A549 (cell line): ENCODE data around the gene REEP5. TPM values are rescaled to one million over a fixed set of nuclear protein-coding genes. Genes with fewer than 3 reads are reported as not detected.

Experiments
- ATAC-seq, 2 experiments: fragments of 200-7000 bp in 1 of 2; fragments of >200 bp in 1 of 2; cut with Nextera tagmentation in 1 of 2; cut with Tn5 transposase in 1 of 2; 3 replicates each; pipeline versions ENCODE4 v1.8.0 to v1.9.1; 2018 to 2020; ENCODE audit warnings: mild to moderate bottlenecking in 1 of 2, moderate library complexity in 1 of 2
- CTCF ChIA-PET: fragments of 300-600 bp; sonication (Branson Sonifier 250); formaldehyde crosslinking; extraction: SDS; loops from one replicate; lab custom pipeline; 2021; ENCODE audit warnings: antibody characterized with exemption, inconsistent platforms; lab: Yijun Ruan, JAX
- POLR2A ChIA-PET: fragments of 350-600 bp; formaldehyde crosslinking; extraction: SDS; loops from one replicate; lab custom pipeline; 2021; ENCODE audit warnings: antibody characterized with exemption, inconsistent platforms; lab: Yijun Ruan, JAX
- DNase-seq, 2 experiments: peaks; one replicate each; pipeline versions ENCODE4 v3.0.0 to v3.0.0-alpha.2; 2011 to 2016; ENCODE audit warnings: low read depth in 1 of 2, low spot score in 1 of 2
- FAIRE-seq: peaks from 2 replicates; lab custom pipeline; 2011; peaks lifted over from hg19 to GRCh38; lab: Jason Lieb, UNC
- H3K27ac ChIP-seq, 2 experiments: fragments of >200 bp; sonication (Bioruptor Twin); formaldehyde crosslinking; 3 replicates each; pipeline ENCODE4 v1.5.1; 2016 to 2017
- H3K4me1 ChIP-seq: fragments of >200 bp; sonication (Bioruptor Twin); formaldehyde crosslinking; 3 replicates; pipeline ENCODE4 v1.6.1; 2016
- H3K4me2 ChIP-seq: fragments of >200 bp; sonication (Bioruptor Twin); formaldehyde crosslinking; 3 replicates; pipeline ENCODE4 v1.6.1; 2016
- H3K4me3 ChIP-seq: fragments of >200 bp; sonication (Bioruptor Twin); formaldehyde crosslinking; 3 replicates; pipeline ENCODE4 v1.5.1; 2016
- H3K9me3 ChIP-seq: fragments of >200 bp; sonication (Bioruptor Twin); formaldehyde crosslinking; 3 replicates; pipeline ENCODE4 v1.6.1; 2016
- CBX8 ChIP-seq: fragments of 200-600 bp; sonication (generic); IDR thresholded peaks from 2 replicates; pipeline ENCODE4 v1.6.1; 2016
- CEBPB ChIP-seq, 2 experiments: fragments of >200 bp in 1 of 2; sonication (Bioruptor Twin) in 1 of 2; formaldehyde crosslinking in 1 of 2; IDR thresholded peaks; 2 replicates each; pipeline ENCODE4 v1.6.1; 2012 to 2016
- CHD2 ChIP-seq: fragments of 150-350 bp; IDR thresholded peaks from 2 replicates; pipeline ENCODE4 v1.6.1; 2014; ENCODE audit warnings: low read length; ENCODE audit not compliant: partially characterized antibody
- EHMT2 ChIP-seq: fragments of 200-600 bp; sonication (generic); IDR thresholded peaks from 2 replicates; pipeline ENCODE4 v1.6.1; 2016; ENCODE audit warnings: antibody characterized with exemption, low read depth, mild to moderate bottlenecking, moderate library complexity
- ESRRA ChIP-seq: fragments of 150-350 bp; IDR thresholded peaks from 2 replicates; pipeline ENCODE4 v1.6.1; 2014; ENCODE audit warnings: mild to moderate bottlenecking, low read length, borderline replicate concordance
- FOSB ChIP-seq: fragments of 250-450 bp; sonication (Bioruptor Pico); IDR thresholded peaks from 2 replicates; pipeline ENCODE4 v1.5.0; 2020; ENCODE audit warnings: mild to moderate bottlenecking, moderate library complexity
- HOXB13 ChIP-seq: fragments of 250-450 bp; sonication (Bioruptor Pico); IDR thresholded peaks from 2 replicates; pipeline ENCODE4 v1.5.0; 2020; ENCODE audit warnings: low read depth, mild to moderate bottlenecking, moderate library complexity
- JUN ChIP-seq, 2 experiments: fragments of >200 bp; sonication (Bioruptor Twin); formaldehyde crosslinking; IDR thresholded peaks; 2 replicates in 1 of 2; 3 replicates in 1 of 2; pipeline ENCODE4 v1.6.1; 2016 to 2017
- JUNB ChIP-seq: fragments of >200 bp; sonication (Bioruptor Twin); formaldehyde crosslinking; IDR thresholded peaks from 2 replicates; pipeline ENCODE4 v1.6.1; 2016
- KDM5A ChIP-seq: fragments of 200-600 bp; sonication (generic); IDR thresholded peaks from 2 replicates; pipeline ENCODE4 v1.6.1; 2016; ENCODE audit warnings: antibody characterized with exemption, mild to moderate bottlenecking
- MAZ ChIP-seq: fragments of 150-350 bp; IDR thresholded peaks from 2 replicates; pipeline ENCODE4 v1.6.1; 2014; ENCODE audit warnings: antibody characterized with exemption, low read depth, low read length, borderline replicate concordance
- NFE2L2 ChIP-seq: fragments of 150-350 bp; conservative IDR thresholded peaks from 2 replicates; pipeline ENCODE4 v1.6.1; 2014; ENCODE audit warnings: low read length
- NR3C1 ChIP-seq: fragments of >200 bp; sonication (Bioruptor Twin); formaldehyde crosslinking; IDR thresholded peaks from 3 replicates; pipeline ENCODE4 v1.6.1; 2017
- PHF8 ChIP-seq: fragments of 200-600 bp; sonication (generic); IDR thresholded peaks from 2 replicates; pipeline ENCODE4 v1.6.1; 2016; ENCODE audit warnings: low read depth, mild to moderate bottlenecking, antibody characterized with exemption, moderate library complexity, borderline replicate concordance
- RNF2 ChIP-seq: fragments of 200-600 bp; sonication (generic); IDR thresholded peaks from 2 replicates; pipeline ENCODE4 v1.6.1; 2016; ENCODE audit warnings: low read depth, mild to moderate bottlenecking, antibody characterized with exemption, moderate library complexity, borderline replicate concordance
- SMC3 ChIP-seq: fragments of >200 bp; sonication (Bioruptor Twin); formaldehyde crosslinking; IDR thresholded peaks from 3 replicates; pipeline ENCODE4 v1.6.1; 2018; ENCODE audit warnings: inconsistent platforms
- ZC3H11A ChIP-seq: fragments of 450-650 bp; IDR thresholded peaks from 2 replicates; pipeline ENCODE4 v1.6.1; 2014; ENCODE audit warnings: antibody characterized with exemption, mild to moderate bottlenecking
- ZFP36 ChIP-seq: fragments of 450-650 bp; IDR thresholded peaks from 2 replicates; pipeline ENCODE4 v1.6.1; 2014; ENCODE audit warnings: borderline replicate concordance; ENCODE audit not compliant: partially characterized antibody
- WGBS: methylation state at CpG from one replicate; pipeline ENCODE4 v1.1.6; 2017; ENCODE audit errors: missing lambda C conversion rate; 5-methylcytosine and 5-hydroxymethylcytosine counted together
- polyA plus RNA-seq, 4 experiments: library from polyadenylated mRNA; depleted of rRNA in 3 of 4; stranded (reverse); fragments of >200 nt; fragmentation: RNase III in 1 of 4; extraction: RNeasy Plus Mini Kit Qiagen cat#74134 plus additional on column Dnase treatment in 1 of 4; gene quantifications; 2 replicates in 3 of 4; 3 replicates in 1 of 4; pipeline ENCODE4 v1.2.3, GENCODE V29; 2011 to 2017
- TF ChIP-seq, protein P1 (sequence below): fragments of >200 bp; sonication (Bioruptor Twin); formaldehyde crosslinking; IDR thresholded peaks from 2 replicates; pipeline ENCODE4 v1.6.1; 2016
- TF ChIP-seq, protein P2 (sequence below): fragments of >200 bp; sonication (Bioruptor Twin); formaldehyde crosslinking; IDR thresholded peaks from 3 replicates; pipeline ENCODE4 v1.6.1; 2016
- TF ChIP-seq, protein P3 (sequence below): IDR thresholded peaks from 2 replicates; pipeline ENCODE4 v1.6.1; 2012
- TF ChIP-seq, protein P4 (sequence below): fragments of 450-650 bp; IDR thresholded peaks from 2 replicates; pipeline ENCODE4 v1.6.1; 2014; ENCODE audit warnings: antibody characterized with exemption
- TF ChIP-seq, protein P5 (sequence below): fragments of 200-600 bp; sonication (generic); IDR thresholded peaks from 2 replicates; pipeline ENCODE4 v1.6.1; 2016; ENCODE audit warnings: antibody characterized with exemption, mild to moderate bottlenecking, moderate library complexity

The REEP5 gene
- polyA plus RNA-seq, 2 of the 4 experiments (the other 2 are of a cell fraction): 134 to 164 TPM

DNA sequence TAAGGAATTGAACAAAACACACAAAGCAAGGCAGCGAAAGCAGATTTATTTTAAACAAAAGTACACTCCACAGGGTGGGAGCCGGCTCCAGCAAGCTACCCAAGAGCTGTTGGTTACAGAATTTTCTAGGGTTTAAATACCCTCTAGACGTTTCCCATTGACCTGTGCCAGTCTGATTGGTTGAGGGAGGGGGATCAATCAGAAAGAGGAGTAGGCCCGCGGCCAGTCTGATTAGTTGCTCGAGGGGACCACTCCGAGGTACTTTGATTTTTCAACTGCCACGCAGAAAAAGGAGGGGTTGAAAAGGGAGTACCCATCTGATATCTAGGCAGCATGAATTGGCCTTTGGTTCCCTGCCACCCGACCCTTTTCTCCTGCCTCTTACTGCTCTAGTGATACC is 59.9 kb downstream of the REEP5 start:
- peaks cover 20% of the 10 kb centered on the region; the same call in 2 of the 3 replicates for H3K4me1 ChIP-seq
- peak overlapping the region; percentile 87 for H3K4me2 ChIP-seq
- peak overlapping the region; percentile 82 to 97 for H3K27ac ChIP-seq
- POLR2A ChIA-PET: interaction anchor here (1.3 kb wide), 1 partner anchor 60 kb away, joined by 3 read pairs; the partner anchor contains the start of gene REEP5
- TF ChIP-seq ZFP36 (no peak), NR3C1 (no peak), RNF2 (no peak), PHF8 (no peak), HOXB13 (CRISPR knock-in tag) (no peak), EHMT2 (no peak), CHD2 (no peak), CEBPB (IDR thresholded peaks at IDR 0.05) (no peak), CBX8 (no peak), JUNB (no peak), SMC3 (no peak)
- TF ChIP-seq, protein P1, sequence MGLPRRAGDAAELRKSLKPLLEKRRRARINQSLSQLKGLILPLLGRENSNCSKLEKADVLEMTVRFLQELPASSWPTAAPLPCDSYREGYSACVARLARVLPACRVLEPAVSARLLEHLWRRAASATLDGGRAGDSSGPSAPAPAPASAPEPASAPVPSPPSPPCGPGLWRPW: no peak
- TF ChIP-seq, protein P2, sequence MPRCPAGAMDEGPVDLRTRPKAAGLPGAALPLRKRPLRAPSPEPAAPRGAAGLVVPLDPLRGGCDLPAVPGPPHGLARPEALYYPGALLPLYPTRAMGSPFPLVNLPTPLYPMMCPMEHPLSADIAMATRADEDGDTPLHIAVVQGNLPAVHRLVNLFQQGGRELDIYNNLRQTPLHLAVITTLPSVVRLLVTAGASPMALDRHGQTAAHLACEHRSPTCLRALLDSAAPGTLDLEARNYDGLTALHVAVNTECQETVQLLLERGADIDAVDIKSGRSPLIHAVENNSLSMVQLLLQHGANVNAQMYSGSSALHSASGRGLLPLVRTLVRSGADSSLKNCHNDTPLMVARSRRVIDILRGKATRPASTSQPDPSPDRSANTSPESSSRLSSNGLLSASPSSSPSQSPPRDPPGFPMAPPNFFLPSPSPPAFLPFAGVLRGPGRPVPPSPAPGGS: no peak
- TF ChIP-seq, all 56 proteins: peak for 0
- CTCF ChIA-PET: no interaction called here
- DNase-seq (no peak), FAIRE-seq (no peak), ATAC-seq (no peak)
- 4% methylated on average over 9 of the region's 9 CpGs for WGBS
- Histone ChIP-seq H3K4me3 (peak overlapping the region; percentile 87), H3K9me3 (no peaks in the 10 kb centered on the region)

DNA sequence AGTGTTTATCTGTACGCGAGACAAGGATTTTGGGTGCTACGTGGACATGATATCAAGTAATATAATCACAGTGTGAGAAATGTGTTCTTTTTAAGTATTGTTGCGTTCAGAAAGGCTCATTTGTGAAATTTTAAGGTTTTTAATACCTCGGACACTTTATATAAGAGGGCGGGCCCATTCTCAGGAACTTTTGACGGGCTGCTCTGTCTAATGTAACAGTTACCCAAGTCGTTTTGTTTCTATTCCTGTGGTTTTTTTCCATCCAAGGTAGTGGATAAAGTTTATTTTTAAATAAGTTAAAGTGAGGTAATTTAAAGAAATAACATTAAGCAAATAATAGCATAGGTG is 60.4 kb downstream of the REEP5 start:
- TF ChIP-seq PHF8: no peak
- TF ChIP-seq ZC3H11A: no peak
- TF ChIP-seq, protein P2: no peak; the same call in 2 of the 3 replicates
- TF ChIP-seq, protein P3, sequence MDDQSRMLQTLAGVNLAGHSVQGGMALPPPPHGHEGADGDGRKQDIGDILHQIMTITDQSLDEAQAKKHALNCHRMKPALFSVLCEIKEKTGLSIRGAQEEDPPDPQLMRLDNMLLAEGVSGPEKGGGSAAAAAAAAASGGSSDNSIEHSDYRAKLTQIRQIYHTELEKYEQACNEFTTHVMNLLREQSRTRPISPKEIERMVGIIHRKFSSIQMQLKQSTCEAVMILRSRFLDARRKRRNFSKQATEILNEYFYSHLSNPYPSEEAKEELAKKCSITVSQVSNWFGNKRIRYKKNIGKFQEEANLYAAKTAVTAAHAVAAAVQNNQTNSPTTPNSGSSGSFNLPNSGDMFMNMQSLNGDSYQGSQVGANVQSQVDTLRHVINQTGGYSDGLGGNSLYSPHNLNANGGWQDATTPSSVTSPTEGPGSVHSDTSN: no peak
- TF ChIP-seq ESRRA: no peak
- no peak for TF ChIP-seq MAZ
- no peak for TF ChIP-seq NFE2L2
- TF ChIP-seq, protein P4, sequence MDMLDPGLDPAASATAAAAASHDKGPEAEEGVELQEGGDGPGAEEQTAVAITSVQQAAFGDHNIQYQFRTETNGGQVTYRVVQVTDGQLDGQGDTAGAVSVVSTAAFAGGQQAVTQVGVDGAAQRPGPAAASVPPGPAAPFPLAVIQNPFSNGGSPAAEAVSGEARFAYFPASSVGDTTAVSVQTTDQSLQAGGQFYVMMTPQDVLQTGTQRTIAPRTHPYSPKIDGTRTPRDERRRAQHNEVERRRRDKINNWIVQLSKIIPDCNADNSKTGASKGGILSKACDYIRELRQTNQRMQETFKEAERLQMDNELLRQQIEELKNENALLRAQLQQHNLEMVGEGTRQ: no peak
- TF ChIP-seq KDM5A: no peak
- no peak for TF ChIP-seq EHMT2
- TF ChIP-seq JUN (IDR thresholded peaks at IDR 0.05): no peak
- TF ChIP-seq, protein P5, sequence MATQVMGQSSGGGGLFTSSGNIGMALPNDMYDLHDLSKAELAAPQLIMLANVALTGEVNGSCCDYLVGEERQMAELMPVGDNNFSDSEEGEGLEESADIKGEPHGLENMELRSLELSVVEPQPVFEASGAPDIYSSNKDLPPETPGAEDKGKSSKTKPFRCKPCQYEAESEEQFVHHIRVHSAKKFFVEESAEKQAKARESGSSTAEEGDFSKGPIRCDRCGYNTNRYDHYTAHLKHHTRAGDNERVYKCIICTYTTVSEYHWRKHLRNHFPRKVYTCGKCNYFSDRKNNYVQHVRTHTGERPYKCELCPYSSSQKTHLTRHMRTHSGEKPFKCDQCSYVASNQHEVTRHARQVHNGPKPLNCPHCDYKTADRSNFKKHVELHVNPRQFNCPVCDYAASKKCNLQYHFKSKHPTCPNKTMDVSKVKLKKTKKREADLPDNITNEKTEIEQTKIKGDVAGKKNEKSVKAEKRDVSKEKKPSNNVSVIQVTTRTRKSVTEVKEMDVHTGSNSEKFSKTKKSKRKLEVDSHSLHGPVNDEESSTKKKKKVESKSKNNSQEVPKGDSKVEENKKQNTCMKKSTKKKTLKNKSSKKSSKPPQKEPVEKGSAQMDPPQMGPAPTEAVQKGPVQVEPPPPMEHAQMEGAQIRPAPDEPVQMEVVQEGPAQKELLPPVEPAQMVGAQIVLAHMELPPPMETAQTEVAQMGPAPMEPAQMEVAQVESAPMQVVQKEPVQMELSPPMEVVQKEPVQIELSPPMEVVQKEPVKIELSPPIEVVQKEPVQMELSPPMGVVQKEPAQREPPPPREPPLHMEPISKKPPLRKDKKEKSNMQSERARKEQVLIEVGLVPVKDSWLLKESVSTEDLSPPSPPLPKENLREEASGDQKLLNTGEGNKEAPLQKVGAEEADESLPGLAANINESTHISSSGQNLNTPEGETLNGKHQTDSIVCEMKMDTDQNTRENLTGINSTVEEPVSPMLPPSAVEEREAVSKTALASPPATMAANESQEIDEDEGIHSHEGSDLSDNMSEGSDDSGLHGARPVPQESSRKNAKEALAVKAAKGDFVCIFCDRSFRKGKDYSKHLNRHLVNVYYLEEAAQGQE: no peak
- TF ChIP-seq FOSB (CRISPR knock-in tag): no peak
- DNase-seq (no peak), ATAC-seq (no peak), FAIRE-seq (no peak)
- POLR2A ChIA-PET: interaction anchor here (0.9 to 1.4 kb wide), 3 partner anchors 52 to 60 kb away, joined by 3 to 4 read pairs (median 3); partner anchors contain the start of gene REEP5
- under 1% methylated on average over 8 of the region's 8 CpGs for WGBS
- peaks cover 20% of the 10 kb centered on the region; the same call in 2 of the 3 replicates for H3K4me1 ChIP-seq
- peak overlapping the region; percentile 87 for H3K4me3 ChIP-seq
- H3K9me3 ChIP-seq: no peaks in the 10 kb centered on the region
- H3K27ac ChIP-seq: peak overlapping the region; percentile 82 to 97
- CTCF ChIA-PET: interaction anchor here (1.4 kb wide), 1 partner anchor 13 kb away, joined by 8 read pairs; no protein-coding TSS in a partner anchor
- H3K4me2 ChIP-seq: peak overlapping the region; percentile 87
